ENCODE results near the gene HS3ST4. TPM values are rescaled to one million over a fixed set of nuclear protein-coding genes. Genes with fewer than 3 reads are reported as not detected.

The HS3ST4 gene
- total RNA-seq, 1 donor = not detected

DNA sequence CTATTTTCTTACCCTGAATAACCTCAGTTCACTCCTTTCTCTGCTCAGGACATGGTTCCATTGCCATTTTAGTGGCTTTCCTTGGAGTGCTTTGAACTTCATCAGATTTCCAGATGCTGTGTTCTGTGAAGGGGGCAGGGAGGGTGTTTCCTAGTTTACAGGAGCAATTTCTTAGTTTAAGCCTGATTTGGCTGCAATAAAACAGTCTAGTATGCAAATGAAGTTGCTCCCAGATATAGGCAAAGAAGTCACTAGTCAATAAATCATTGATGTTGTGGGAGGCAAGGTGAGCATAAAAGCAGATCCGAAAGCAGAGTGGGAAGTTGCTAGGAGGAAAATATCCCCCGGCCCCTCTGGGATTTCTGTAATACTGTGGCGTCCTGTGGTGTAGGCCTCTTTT is 202.3 kb downstream of the HS3ST4 start:
- no peaks in the 10 kb centered on the region for H3K4me1 ChIP-seq (ENCODE audit: insufficient read depth, low read length)
- H2AFZ ChIP-seq (ENCODE audit: low read length) = no peak overlapping the region
- no peak overlapping the region for H3K4me3 ChIP-seq (ENCODE audit: insufficient read depth, low read length)
- H3K27ac ChIP-seq (ENCODE audit: low read depth, low read length) = no peak overlapping the region
- no peaks in the 10 kb centered on the region for H3K79me2 ChIP-seq (ENCODE audit: insufficient read depth, low read length)
- no peaks in the 10 kb centered on the region for H3K27me3 ChIP-seq (ENCODE audit: insufficient read depth, low read length)
- no peak for DNase-seq (ENCODE audit: insufficient read length, low spot score, missing footprints)
- no peak overlapping the region for H3K4me2 ChIP-seq (ENCODE audit: insufficient read depth, low read length)
- no peaks in the 10 kb centered on the region for H4K20me1 ChIP-seq (ENCODE audit: insufficient read depth, low read length)
- no peaks in the 10 kb centered on the region for H3K36me3 ChIP-seq (ENCODE audit: insufficient read depth, low read length)
- TF ChIP-seq, protein P1, sequence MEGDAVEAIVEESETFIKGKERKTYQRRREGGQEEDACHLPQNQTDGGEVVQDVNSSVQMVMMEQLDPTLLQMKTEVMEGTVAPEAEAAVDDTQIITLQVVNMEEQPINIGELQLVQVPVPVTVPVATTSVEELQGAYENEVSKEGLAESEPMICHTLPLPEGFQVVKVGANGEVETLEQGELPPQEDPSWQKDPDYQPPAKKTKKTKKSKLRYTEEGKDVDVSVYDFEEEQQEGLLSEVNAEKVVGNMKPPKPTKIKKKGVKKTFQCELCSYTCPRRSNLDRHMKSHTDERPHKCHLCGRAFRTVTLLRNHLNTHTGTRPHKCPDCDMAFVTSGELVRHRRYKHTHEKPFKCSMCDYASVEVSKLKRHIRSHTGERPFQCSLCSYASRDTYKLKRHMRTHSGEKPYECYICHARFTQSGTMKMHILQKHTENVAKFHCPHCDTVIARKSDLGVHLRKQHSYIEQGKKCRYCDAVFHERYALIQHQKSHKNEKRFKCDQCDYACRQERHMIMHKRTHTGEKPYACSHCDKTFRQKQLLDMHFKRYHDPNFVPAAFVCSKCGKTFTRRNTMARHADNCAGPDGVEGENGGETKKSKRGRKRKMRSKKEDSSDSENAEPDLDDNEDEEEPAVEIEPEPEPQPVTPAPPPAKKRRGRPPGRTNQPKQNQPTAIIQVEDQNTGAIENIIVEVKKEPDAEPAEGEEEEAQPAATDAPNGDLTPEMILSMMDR (IDR thresholded peaks at IDR 0.05; ENCODE audit: extremely low read depth, low read depth, low read length) = no peak
- H3K9me3 ChIP-seq (ENCODE audit: low read depth, low read length) = no peaks in the 10 kb centered on the region

DNA sequence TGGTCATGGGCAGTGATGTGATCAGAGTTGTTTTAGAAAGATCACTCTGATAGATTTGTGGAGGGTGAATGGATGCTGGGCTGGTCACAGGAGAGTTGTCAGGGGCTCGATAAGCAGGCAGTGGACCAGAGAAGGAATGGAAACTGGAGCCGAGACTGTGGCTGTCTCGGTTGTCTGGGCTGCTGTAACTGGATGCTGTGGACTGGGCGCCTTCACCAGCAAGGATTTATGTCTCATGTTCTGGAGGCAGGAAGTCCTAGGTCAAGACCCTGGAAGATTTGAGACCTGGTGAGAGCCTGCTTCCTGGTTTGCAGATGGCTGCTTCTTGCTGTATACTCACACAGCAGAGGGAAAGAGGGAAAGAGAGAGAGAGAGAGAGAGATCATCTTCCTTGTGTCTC is 203.6 kb downstream of the HS3ST4 start:
- DNase-seq (ENCODE audit: insufficient read length, low spot score, missing footprints) = no peak
- Histone ChIP-seq H4K20me1 (ENCODE audit: insufficient read depth, low read length) (no peaks in the 10 kb centered on the region), H3K27me3 (ENCODE audit: insufficient read depth, low read length) (no peaks in the 10 kb centered on the region)

DNA sequence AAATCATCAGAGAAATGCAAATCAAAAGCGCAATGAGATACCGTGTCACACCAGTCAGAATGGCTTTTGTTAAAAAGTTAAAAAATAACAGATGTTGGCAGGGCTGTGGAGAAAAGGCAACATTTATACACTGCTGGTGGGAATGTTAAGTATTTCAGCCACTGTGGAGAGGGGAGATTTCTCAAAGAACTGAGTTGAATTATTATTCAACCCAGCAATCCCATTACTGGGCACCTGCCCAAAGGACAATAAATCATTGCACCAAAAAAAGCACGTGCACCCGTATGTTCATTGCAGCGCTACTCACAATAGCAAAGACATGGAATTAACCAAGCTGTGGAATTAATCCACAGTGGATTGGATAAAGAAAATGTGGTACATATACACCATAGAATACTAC is 204.7 kb downstream of the HS3ST4 start:
- no peak overlapping the region for H2AFZ ChIP-seq (ENCODE audit: low read length)

More for the DNA sequence above, 203.6 kb downstream of the HS3ST4 start:
- Histone ChIP-seq H3K4me2 (ENCODE audit: insufficient read depth, low read length) (no peak overlapping the region), H3K4me1 (ENCODE audit: insufficient read depth, low read length) (no peaks in the 10 kb centered on the region), H3K36me3 (ENCODE audit: insufficient read depth, low read length) (no peaks in the 10 kb centered on the region), H3K79me2 (ENCODE audit: insufficient read depth, low read length) (no peaks in the 10 kb centered on the region), H3K9me3 (ENCODE audit: low read depth, low read length) (no peaks in the 10 kb centered on the region), H2AFZ (ENCODE audit: low read length) (no peak overlapping the region), H3K27ac (ENCODE audit: low read depth, low read length) (no peak overlapping the region), H3K4me3 (ENCODE audit: insufficient read depth, low read length) (no peak overlapping the region)
- TF ChIP-seq, protein P1 (IDR thresholded peaks at IDR 0.05; ENCODE audit: extremely low read depth, low read depth, low read length) = no peak

DNA sequence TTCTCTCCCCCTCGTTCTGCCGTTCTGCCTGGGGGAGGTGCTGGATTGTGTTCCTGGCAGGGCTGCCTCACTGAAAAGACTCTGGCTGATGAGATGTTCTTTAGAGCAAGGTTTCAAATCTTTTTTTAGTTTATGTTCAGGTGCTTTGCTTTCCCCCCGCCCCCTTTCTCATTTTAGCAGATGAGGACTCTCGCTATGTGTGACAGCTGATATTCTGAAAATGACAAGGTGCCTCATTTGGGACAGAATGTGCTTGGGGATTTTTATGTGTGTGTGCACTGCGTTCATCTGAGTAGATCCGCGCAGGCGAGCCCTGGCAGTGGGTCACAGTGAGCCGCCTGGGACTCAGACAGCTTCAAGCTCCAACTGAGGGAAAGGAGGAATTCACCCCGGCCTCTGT is 205.9 kb downstream of the HS3ST4 start:
- H3K27ac ChIP-seq (ENCODE audit: low read depth, low read length) = no peak overlapping the region
- H3K9me3 ChIP-seq (ENCODE audit: low read depth, low read length) = no peaks in the 10 kb centered on the region
- H3K27me3 ChIP-seq (ENCODE audit: insufficient read depth, low read length) = no peaks in the 10 kb centered on the region
- H2AFZ ChIP-seq (ENCODE audit: low read length) = no peak overlapping the region
- no peaks in the 10 kb centered on the region for H4K20me1 ChIP-seq (ENCODE audit: insufficient read depth, low read length)
- TF ChIP-seq, protein P1 (IDR thresholded peaks at IDR 0.05; ENCODE audit: extremely low read depth, low read depth, low read length) = no peak
- H3K36me3 ChIP-seq (ENCODE audit: insufficient read depth, low read length) = no peaks in the 10 kb centered on the region
- no peak for DNase-seq (ENCODE audit: insufficient read length, low spot score, missing footprints)
- H3K4me3 ChIP-seq (ENCODE audit: insufficient read depth, low read length) = no peak overlapping the region
- no peaks in the 10 kb centered on the region for H3K4me1 ChIP-seq (ENCODE audit: insufficient read depth, low read length)
- no peaks in the 10 kb centered on the region for H3K79me2 ChIP-seq (ENCODE audit: insufficient read depth, low read length)
- no peak overlapping the region for H3K4me2 ChIP-seq (ENCODE audit: insufficient read depth, low read length)

More for the DNA sequence above, 204.7 kb downstream of the HS3ST4 start:
- no peaks in the 10 kb centered on the region for H3K36me3 ChIP-seq (ENCODE audit: insufficient read depth, low read length)
- TF ChIP-seq, protein P1 (IDR thresholded peaks at IDR 0.05; ENCODE audit: extremely low read depth, low read depth, low read length) = no peak
- no peak for DNase-seq (ENCODE audit: insufficient read length, low spot score, missing footprints)
- no peaks in the 10 kb centered on the region for H4K20me1 ChIP-seq (ENCODE audit: insufficient read depth, low read length)
- no peak overlapping the region for H3K27ac ChIP-seq (ENCODE audit: low read depth, low read length)
- no peaks in the 10 kb centered on the region for H3K27me3 ChIP-seq (ENCODE audit: insufficient read depth, low read length)
- H3K4me1 ChIP-seq (ENCODE audit: insufficient read depth, low read length) = no peaks in the 10 kb centered on the region
- no peak overlapping the region for H3K4me2 ChIP-seq (ENCODE audit: insufficient read depth, low read length)
- H3K79me2 ChIP-seq (ENCODE audit: insufficient read depth, low read length) = no peaks in the 10 kb centered on the region
- H3K4me3 ChIP-seq (ENCODE audit: insufficient read depth, low read length) = no peak overlapping the region
- H3K9me3 ChIP-seq (ENCODE audit: low read depth, low read length) = no peaks in the 10 kb centered on the region

All from osteoblast (primary cell).